TTC549 (cell line): ENCODE data around the gene UHRF1.
A peak's percentile ranks its signal among the peaks of the same experiment; 100 is the strongest.
"Not testable (repeated sequence)": the region's sequence is repeated elsewhere in the genome, so short reads cannot be mapped to it uniquely, and the experiment has no call there.

Source experiments
- FAIRE-seq: peaks from 2 replicates; lab custom pipeline; 2012; peaks lifted over from hg19 to GRCh38; lab: Jason Lieb, UNC

The UHRF1 gene

DNA sequence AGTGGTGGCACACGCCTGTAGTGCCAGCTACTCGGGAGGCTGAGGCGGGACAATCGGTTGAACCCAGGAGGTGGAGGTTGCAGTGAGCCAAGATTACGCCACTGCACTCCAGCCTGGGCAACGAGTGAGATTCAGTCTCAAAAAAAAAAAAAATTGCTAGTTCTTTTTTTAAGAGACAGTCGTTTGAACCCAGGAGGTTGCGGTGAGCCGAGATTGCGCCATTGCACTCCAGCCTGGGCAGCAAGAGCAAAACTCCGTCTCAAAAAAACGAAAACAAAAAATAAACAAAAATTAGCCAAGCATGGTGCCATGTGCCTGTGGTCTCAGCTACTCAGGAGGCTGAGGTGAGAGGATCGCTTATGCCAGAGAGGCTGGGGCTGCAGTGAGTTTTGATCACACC lies 8.4 kb upstream of the UHRF1 start:
- not testable (repeated sequence) for FAIRE-seq

DNA sequence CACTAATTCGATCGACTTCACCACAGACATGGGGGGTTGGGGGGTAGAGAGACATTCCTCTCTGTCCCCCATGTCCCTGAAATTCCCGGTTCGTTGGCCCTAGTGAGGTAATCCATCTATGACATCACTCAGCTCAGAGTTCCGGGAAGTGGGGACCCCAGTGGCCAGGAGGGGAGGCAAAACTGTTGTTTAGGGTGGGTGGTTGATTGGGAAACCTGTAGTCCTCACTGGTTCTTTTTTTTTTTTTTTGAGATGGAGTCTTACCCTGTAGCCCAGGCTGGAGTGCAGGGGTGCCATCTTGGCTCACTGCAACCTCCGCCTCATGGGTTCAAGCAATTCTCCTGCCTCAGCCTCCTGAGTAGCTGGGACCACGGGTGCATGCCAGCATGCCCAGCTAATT lies 6.5 kb upstream of the UHRF1 start, which contains the start of gene ARRDC5:
Gene ARRDC5 (minus strand): TSS at position 101 of the 400 bp plus-strand sequence. CDS start 71 bp downstream, at position 30.
- FAIRE-seq: no peak

DNA sequence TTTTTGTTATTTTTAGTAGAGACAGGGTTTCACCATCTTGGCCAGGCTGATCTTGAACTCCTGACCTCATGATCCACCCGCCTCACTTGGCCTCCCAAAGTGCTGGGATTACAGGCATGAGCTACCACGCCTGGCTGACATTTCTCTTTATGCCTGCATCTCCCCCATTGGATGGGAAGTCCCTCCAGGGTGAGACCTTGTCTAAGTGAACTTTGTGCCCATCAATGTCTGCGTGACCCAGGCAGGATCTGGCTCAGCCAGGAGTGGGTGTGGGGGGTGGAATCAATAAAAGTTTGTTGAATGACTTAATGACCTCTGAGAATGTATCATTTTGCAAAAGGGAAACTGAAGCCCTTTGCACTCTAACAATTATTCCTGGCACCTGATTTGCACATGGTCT lies 4.8 kb upstream of the UHRF1 start:
- no peak for FAIRE-seq

DNA sequence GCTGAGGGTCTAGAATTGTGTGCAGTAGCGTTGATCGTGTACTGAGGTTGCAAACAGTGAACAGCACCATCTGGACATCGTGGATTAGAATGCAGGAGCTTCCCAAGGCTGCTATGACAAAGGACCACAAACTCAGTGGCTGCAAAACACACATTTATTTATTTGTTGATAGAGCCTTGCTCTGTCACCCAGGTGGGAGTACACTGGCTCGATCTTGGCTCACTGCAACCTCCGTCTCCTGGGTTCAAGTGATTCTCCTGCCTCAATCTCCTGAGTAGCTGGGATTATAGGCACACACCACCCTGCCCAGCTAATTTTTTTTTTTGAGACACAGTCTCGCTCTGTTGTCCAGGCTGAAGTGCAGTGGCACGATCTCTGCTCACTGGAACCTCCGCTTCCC lies 2.3 kb upstream of the UHRF1 start:
- no peak for FAIRE-seq

DNA sequence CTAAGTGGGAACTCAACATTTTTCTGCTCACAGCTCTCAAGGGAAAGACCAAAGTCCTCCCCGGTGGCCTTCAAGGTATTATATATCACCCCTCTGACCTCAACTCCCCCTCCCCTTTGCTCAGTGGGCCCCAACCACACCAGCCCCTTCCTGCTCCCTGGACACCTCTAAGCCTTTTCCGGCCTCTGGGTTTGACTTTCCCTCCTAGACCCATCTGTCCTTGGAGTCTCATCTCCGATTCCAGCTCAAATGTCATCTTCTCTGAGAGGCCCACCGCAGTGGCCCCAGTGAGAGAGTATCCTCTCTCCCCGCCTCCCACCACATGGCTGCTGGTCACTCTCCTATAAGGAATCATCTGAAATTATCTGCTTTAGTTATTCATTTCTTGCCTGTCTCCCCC lies 941 bp upstream of the UHRF1 start:
- no peak for FAIRE-seq

DNA sequence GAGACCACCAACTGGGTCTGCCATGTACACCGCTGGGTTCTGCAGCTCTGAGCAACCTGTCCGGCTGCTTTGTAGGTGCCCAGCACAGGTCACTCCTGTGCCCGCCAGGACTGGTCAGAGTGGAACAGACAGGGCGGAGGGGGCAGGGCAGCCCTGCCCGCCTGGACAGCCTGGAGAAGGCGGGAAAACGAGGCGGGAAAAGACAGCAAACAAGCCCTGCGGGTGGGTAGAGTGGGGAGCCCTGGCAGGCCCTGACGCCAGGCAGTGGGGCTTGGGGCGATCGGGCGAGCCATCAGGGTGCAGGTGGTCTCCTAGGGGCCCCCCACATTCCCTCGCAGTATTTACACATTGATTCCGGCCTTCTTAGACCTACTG lies 533 bp upstream of the UHRF1 start:
- FAIRE-seq: no peak

DNA sequence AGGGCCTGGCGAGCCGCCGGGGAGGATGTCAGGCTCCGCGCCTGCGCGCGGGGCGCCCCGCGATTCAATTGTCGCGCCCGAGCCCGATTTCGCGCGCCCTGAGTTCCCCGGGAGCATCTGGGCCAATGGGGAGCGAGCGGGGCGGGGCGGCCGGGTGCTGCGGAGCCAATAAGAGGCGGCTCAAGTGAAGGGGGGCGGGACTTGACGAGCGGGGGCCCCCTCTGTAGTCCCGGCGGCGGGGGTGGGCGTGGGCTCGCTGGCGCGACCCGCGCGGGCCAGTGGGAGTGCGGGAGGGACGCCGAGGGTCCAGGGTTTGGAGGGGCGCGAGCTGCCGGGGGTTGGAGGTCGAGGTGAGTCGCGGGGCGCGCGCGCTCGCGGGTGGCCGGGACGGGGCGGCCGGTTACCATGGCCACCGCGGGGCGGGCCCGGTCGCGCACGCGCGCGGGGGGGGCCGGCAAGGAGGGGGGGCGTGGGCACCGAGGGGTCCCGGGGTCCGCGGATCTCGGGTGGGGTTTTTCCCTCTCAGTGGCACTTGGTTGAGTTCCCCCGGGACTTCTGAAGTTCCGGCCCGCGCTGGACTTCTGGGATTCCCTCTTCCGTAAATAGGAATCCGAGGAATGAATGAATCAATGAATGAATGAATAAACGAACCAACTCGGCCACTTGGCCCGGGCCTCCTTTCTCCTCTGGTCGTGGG lies 744 bp downstream of the UHRF1 start:
- no peak for FAIRE-seq

DNA sequence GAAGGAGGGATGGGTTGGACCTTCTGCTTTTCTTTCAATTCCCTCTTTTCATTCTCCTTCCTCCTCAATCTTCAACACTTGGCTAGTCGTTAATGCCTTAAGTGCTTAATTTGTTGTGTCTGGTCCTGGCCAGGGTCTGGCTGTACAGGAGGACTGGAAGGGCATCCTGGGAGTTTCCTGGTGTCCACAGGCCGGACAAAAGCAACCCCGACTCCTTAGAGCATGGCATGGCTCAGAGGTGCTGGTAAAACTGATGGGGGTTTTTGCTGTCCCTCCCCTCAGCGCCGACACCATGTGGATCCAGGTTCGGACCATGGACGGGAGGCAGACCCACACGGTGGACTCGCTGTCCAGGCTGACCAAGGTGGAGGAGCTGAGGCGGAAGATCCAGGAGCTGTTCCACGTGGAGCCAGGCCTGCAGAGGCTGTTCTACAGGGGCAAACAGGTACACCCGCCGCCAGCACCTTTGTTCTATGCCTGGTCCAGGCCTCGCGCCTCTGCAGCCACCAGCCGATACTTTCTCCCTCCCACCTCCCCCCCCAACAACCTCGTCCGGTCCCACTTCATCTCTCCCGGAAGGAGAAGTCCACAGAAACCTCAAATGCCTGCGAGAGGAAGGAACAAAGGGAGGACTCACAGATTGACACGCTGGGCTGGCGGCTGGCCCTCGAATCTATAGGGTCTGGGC lies 1.4 kb downstream of the UHRF1 start:
- FAIRE-seq: no peak

DNA sequence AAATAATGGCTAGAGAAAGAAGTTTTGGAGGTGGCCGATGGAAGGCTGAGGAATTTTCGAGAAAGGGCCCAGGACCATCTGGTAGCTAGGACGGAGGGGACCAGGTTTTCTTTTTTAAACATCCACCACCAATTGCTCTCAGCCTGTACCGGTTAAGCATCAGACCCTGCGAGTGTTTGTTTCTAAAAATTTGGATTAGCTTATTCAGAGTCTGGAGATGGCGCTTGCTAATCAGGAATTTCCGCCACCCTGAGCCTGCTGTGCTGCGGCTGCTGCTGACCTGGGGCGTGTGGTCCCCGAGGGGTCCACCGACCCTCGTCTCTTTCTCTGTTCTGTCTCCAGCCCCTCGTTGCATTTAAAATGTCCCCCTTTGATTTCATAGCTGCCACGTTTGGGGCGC lies 2.0 kb downstream of the UHRF1 start:
- FAIRE-seq: no peak

DNA sequence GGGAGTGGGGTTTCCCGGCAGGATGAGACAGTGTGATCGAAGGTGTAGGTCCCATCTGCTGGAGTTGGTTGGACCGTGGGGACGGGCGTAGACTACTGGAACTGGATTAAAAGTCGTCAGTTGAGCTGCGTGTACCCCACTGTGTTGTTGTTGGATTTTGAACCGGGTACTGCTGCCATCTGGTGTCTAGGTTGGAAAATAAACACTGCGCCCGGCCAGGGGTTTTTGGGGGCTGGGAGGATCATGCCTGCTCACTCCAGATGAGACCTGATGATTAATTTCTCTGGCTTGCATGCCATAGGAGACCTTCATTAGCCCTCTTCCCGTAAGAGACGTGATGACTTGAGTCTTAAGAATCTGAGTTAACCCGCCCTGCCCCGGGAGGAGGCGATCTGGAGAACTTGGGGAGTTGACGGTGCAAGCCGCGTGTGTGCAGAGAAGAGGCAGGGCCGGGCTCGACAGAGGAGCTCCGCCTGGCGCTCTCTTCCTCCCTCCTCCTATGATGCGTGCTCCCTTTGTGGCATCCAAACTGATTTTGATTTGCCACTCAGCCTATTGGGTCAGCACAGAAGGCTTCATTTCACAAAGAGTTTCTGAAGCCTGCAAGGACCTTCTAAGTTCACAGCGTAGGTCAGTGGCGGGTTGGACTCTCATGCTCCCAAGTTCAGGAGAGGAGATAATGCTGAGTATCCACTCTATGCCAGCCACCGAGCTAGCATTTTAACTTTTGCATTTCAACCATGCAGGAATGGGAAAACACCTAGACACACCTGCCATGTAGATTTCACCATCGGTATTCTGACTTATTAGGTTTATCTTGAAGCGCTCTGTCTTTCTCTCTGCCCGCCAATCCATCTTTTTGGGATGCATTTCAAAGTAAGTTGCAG lies 2.7 kb downstream of the UHRF1 start:
- peak; percentile 3 for FAIRE-seq

DNA sequence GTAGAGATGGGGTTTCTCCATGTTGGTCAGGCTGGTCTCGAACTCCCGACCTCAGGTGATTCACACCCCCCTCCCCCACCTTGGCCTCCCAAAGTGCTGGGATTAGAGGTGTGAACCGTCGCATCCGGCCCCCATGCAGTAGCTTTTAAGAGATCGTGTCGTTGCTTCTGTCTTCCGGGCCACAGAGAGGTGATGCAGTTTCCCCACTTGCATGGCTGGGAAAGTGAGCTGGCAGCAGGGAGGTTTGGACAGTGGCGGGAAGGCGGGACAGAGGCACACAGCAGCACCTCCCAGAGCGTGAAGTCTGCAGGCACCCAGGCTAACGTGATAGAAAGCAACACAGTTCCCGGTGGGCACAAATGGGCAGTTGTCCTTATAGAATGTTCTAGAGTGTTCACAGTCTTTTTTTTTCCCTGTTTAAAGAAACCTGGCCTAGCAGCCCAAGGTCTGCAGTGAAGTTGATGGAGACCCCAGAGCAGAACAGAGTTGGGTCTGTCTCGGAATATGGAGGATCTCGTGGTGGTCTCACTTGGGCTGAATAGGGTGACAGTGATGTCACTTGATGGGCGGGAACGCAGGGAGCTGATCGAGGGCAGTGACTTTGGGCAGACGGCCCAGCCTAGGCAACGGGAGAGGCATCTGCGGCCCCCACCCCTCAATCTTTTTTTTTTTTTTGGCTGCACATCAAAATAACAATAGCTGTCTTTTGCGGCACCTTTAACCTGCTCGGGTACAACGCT lies 4.9 kb downstream of the UHRF1 start:
- FAIRE-seq: no peak

DNA sequence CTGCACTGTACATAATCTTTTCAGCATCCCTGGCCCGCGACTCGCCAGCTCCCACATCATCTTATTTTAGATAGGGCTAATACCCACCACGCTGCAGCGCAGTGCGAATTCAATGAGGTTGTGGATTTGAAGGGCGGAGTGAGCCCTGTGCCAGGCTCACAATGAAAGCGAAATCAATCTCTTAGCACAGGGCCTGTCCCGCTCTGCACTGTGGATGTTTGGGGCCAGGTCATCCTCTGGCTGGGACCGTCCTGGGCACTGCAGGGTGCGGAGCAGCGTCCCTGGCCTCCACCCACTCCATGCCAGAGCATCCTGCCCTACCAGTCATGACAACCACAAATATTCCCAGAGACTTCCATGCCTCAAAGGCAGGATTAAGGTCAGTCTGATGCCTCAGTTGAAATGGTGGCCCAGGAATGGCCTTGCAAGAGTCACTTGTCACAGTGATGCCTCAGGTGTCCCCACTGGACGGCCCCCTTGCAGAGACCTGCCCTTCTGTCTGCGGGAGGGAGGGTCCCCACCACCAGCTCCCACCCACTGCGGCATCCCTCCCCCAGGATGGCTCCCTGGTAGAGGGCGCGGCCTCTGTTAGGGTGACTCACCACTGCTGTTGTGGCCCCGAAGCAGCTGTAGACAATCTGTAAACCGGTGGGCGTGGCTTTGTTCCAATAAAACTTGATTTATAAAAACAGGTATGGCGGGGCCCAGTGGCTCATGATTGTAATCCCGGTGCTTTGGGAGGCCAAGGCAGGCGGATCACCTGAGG lies 5.6 kb downstream of the UHRF1 start:
- no peak for FAIRE-seq

DNA sequence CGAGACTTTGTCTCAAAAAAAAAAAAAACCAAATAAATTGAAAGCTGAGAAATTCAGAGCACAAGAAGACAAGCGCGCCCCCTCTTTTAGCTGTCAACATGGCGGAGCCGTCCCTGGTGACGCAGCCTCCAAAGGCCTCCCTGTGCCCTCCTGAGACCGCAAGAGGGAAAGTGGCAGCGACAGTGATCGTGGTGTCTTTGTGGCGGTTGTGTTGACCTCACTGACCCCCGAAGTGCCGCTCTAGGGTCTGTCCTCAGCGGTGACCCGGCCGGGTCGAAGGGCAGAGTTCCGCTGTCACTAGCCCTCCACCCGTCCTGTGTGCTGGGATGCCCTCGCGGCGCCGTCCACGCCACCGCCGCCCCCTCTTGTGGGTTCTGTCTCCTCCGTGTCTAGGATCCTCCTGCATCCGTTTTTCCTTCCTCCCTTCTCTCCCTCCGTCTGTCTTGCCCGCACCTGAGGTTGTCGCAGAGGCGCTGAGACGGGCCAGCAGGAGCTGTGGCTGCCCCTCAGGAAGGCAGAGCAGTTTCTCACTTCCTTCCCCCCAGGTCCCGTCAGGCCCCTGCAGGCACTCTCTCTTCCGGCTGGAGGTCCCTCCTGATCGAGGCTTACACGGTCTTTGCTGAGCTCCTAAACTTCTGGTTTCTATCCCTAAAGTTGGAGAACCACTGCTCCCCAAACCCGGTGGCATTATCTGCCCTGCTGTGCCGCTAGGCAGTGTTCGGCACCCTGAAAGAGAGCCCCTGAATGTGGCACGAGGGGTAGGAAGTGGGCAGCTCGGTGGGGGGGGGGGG lies 7.2 kb downstream of the UHRF1 start:
- no peak for FAIRE-seq

DNA sequence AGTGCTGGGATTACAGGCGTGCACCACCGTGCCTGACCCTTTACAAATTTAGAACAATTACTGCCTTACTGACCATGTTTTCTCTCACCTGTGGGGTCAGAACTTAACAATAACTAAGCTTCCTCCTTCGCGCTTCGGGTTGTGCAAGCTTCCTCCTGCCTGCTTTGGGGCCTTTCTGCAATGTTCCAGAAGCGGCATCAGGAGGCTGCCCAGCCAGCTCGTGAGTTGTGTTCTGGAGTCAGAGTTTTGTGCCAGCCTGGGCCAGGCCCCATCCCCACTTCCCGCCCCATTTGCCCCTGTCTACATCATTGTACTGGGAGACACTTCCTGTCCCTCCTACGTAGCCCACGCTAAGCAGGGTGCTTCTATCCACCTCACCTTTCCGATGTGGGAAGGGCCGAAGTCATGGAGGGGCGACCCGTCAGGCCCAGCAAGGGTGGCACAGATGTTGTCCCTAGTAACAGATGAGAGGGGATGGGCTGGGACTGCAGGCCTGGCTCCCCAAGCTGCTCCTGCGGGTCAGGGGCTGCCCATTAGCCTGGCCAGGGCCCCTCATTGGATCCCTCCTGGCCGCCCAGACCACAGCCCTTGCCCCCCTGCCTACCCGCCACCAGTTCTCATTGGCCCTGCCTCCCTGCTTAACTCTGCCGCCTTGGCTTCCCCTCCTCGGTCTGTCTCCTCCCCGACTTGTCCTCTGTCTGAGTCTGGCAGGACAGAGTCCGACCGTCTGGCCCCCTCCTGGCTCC lies 13.4 kb downstream of the UHRF1 start:
- no peak for FAIRE-seq

DNA sequence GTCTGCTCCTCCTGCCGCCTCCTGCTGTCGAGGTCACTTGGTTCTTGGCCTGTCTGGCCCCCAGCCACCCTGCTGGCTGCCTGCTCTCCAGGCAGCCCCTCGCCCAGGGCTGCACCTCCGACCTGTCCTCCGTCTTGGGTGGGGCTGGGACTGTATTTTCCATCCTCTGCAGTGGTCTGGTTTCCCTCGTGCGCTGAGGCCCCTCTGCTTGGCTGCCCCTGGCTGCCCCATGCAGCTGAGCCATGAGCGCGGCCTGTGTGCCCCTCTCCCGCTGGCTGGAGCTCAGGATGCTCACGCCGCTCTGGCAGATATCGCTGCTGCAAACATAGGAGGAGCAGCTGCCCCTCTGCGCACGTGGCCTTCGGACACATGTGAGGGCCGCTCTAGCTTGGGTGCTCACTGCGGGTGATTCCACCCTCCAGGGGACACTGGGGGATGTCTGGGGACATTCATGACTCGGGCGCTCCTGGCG lies 14.0 kb downstream of the UHRF1 start:
- no peak for FAIRE-seq

DNA sequence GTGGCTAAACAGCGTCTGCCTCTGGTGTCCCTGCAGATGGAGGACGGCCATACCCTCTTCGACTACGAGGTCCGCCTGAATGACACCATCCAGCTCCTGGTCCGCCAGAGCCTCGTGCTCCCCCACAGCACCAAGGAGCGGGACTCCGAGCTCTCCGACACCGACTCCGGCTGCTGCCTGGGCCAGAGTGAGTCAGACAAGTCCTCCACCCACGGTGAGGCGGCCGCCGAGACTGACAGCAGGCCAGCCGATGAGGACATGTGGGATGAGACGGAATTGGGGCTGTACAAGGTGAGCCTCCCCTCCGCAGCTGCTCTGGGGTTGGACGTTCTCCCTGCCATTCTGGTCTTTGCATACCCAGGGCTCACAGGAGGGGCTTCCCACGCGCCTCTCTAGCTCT lies 19.9 kb downstream of the UHRF1 start:
- no peak for FAIRE-seq

DNA sequence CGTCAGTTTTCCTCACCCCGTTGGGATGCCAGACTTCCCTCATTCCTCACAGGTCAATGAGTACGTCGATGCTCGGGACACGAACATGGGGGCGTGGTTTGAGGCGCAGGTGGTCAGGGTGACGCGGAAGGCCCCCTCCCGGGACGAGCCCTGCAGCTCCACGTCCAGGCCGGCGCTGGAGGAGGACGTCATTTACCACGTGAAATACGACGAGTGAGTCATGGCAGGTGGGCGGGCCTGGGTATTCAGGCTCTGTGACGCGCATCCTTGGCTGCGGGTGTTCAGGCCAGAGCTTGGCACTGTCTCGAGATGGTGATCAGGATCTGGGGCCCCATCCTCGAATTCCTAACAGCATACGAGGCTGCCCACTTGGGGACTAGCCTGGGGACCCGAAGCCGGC lies 21.4 kb downstream of the UHRF1 start:
- FAIRE-seq: no peak

DNA sequence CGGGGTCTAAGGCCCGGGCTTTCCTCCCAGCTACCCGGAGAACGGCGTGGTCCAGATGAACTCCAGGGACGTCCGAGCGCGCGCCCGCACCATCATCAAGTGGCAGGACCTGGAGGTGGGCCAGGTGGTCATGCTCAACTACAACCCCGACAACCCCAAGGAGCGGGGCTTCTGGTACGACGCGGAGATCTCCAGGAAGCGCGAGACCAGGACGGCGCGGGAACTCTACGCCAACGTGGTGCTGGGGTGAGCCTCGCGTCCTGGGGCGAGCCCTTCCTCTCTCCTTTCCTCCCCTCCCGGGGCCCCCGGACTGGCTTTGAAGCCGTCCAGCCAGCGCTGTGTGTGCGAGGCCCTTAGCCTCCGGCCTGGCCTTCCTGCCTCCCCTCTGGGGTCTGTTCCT lies 23.4 kb downstream of the UHRF1 start:
- FAIRE-seq: no peak

DNA sequence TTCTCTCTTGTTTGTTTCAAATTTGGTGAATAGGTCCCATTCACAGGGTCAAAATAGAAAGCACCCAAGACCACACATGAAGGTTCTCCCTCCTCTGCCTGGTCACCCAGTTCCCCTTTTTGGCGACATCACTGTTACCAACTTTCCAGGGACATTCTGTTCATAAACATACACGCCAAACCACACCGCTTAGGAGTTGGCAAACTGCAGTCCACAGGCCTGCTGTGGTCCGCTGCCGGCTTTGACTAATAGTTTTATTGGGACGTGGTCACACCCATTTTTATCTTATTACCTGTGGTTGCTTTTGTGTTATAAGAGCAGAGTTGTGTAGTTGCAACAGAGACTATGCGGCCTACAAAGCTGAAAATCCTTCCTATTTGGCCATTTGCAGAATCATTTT lies 24.2 kb downstream of the UHRF1 start:
- FAIRE-seq: no peak

DNA sequence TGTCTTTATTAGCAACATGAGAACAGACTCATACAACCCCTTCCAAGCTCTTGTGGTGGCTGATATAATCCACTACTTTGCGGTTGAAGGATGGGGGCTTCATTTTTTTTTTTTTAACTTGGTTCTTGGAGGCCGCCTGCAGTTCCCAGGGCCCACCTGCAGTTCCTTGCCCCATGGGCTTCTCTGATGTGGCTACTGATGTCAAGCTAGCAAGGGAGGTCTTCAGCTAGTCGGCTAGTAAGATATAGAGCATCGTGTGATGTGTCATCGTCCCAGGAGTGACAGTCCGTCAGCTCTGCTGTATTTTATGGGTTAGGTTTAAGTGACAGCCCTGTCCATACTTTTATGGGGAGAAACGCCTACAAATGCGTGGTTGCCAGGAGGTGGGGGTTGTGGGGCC lies 26.1 kb downstream of the UHRF1 start:
- no peak for FAIRE-seq
